GM23338 (cell line): ENCODE results near the gene SPINT3. TPM values are rescaled to one million over a fixed set of nuclear protein-coding genes. Genes with fewer than 3 reads are reported as not detected.

Experiments used
- ATAC-seq: fragments of 200-7000 bp; cut with Tn5 transposase; 3 replicates; pipeline ENCODE4 v1.9.1; 2020
- DNase-seq: peaks from one replicate; pipeline ENCODE4 v3.0.0-alpha.2; 2015; ENCODE audit warnings: low spot score
- H2AFZ ChIP-seq: fragments of 200-600 bp; sonication (generic); 2 replicates; pipeline ENCODE4 v1.8.0; 2016; ENCODE audit warnings: antibody characterized with exemption, mild to moderate bottlenecking, moderate library complexity
- H3F3A ChIP-seq: fragments of 200-600 bp; sonication (generic); replicated peaks from 2 replicates; pipeline ENCODE4 v1.8.0; 2017; ENCODE audit warnings: antibody characterized with exemption, mixed run types, low read depth
- H3K27ac ChIP-seq: fragments of 200-600 bp; sonication (generic); 2 replicates; pipeline ENCODE4 v1.6.1; 2016; ENCODE audit warnings: low read depth
- H3K27me3 ChIP-seq: fragments of 200-600 bp; sonication (generic); 2 replicates; pipeline ENCODE4 v1.8.0; 2016; ENCODE audit warnings: mild to moderate bottlenecking, mixed run types, moderate library complexity; ENCODE audit not compliant: insufficient read depth
- H3K36me3 ChIP-seq: fragments of 200-600 bp; sonication (generic); 2 replicates; pipeline ENCODE4 v1.8.0; 2016; ENCODE audit warnings: mild to moderate bottlenecking; ENCODE audit not compliant: insufficient read depth
- H3K4me1 ChIP-seq: fragments of 200-600 bp; sonication (generic); 2 replicates; pipeline ENCODE4 v1.8.0; 2016; ENCODE audit warnings: mild to moderate bottlenecking, moderate library complexity; ENCODE audit not compliant: insufficient read depth
- H3K4me2 ChIP-seq: fragments of 200-600 bp; sonication (generic); 2 replicates; pipeline ENCODE4 v1.7.1; 2017; ENCODE audit warnings: mixed run types
- H3K4me3 ChIP-seq: fragments of 200-600 bp; sonication (generic); 2 replicates; pipeline ENCODE4 v1.6.1; 2016; ENCODE audit warnings: mixed run types
- H3K79me2 ChIP-seq: fragments of 200-600 bp; sonication (generic); replicated peaks from 2 replicates; pipeline ENCODE4 v1.8.0; 2017; ENCODE audit warnings: mild to moderate bottlenecking; ENCODE audit not compliant: insufficient read depth
- H3K9me2 ChIP-seq: fragments of 200-600 bp; sonication (generic); 2 replicates; pipeline ENCODE4 v1.8.0; 2017; ENCODE audit not compliant: insufficient read depth
- H4K20me1 ChIP-seq: fragments of 200-600 bp; sonication (generic); replicated peaks from 2 replicates; pipeline ENCODE4 v1.8.0; 2017; ENCODE audit warnings: mild to moderate bottlenecking; ENCODE audit not compliant: insufficient read depth
- H3K27ac Mint-ChIP-seq: 2 replicates; pipeline ENCODE4 v1.8.0; 2020; ENCODE audit warnings: inconsistent platforms, mild to moderate bottlenecking, moderate library complexity, mixed read lengths
- H3K27me3 Mint-ChIP-seq: 3 replicates; pipeline ENCODE4 v1.8.0; 2022; ENCODE audit warnings: low read depth, mild to moderate bottlenecking, moderate library complexity, mixed read lengths, inconsistent platforms; ENCODE audit not compliant: insufficient read depth, poor library complexity
- H3K36me3 Mint-ChIP-seq: 3 replicates; pipeline ENCODE4 v1.8.0; 2021; ENCODE audit warnings: low read depth, mild to moderate bottlenecking, inconsistent platforms, moderate library complexity, mixed read lengths
- H3K4me1 Mint-ChIP-seq: 3 replicates; pipeline ENCODE4 v1.8.0; 2020; ENCODE audit warnings: mild to moderate bottlenecking, inconsistent platforms, mixed read lengths
- H3K4me3 Mint-ChIP-seq: 3 replicates; pipeline ENCODE4 v1.8.0; 2021; ENCODE audit warnings: moderate library complexity, mild to moderate bottlenecking, inconsistent platforms, mixed read lengths
- H3K9me3 Mint-ChIP-seq: 3 replicates; pipeline ENCODE4 v1.8.0; 2020; ENCODE audit warnings: moderate library complexity, mild to moderate bottlenecking, inconsistent platforms, mixed read lengths
- CREB1 ChIP-seq: fragments of 250-450 bp; sonication (Bioruptor Pico); IDR thresholded peaks from 2 replicates; pipeline ENCODE4 v1.5.0; 2020; ENCODE audit warnings: low read depth, mild to moderate bottlenecking, moderate library complexity
- CTCF ChIP-seq, 2 experiments: fragments of 200-600 bp in 1 of 2; sonication (generic) in 1 of 2; conservative IDR thresholded peaks; 2 replicates each; pipeline versions ENCODE4 v1.5.1 to v1.6.1; 2016 to 2017; ENCODE audit warnings: antibody characterized with exemption in 2 of 2, low read depth in 2 of 2, mild to moderate bottlenecking in 2 of 2, moderate library complexity in 1 of 2
- ETS1 ChIP-seq: IDR thresholded peaks from 2 replicates; pipeline ENCODE4 v1.6.1; 2016; ENCODE audit warnings: antibody characterized with exemption
- EZH2 ChIP-seq: fragments of 200-600 bp; sonication (generic); IDR thresholded peaks from one replicate; pipeline ENCODE4 v1.8.0; 2017; ENCODE audit warnings: antibody characterized with exemption, mild to moderate bottlenecking, low read depth; ENCODE audit not compliant: unreplicated experiment
- EZH2phosphoT487 ChIP-seq: fragments of 200-600 bp; sonication (generic); IDR thresholded peaks from one replicate; pipeline ENCODE4 v1.8.1; 2018; ENCODE audit warnings: antibody characterized with exemption; ENCODE audit not compliant: unreplicated experiment
- JUNB ChIP-seq: IDR thresholded peaks from one replicate; pipeline ENCODE4 v1.6.1; 2016; ENCODE audit warnings: antibody characterized with exemption; ENCODE audit not compliant: unreplicated experiment
- NANOG ChIP-seq: IDR thresholded peaks from 2 replicates; pipeline ENCODE4 v1.6.1; 2016; ENCODE audit warnings: antibody characterized with exemption, borderline replicate concordance
- POLR2AphosphoS5 ChIP-seq: IDR thresholded peaks from 2 replicates; pipeline ENCODE4 v1.6.1; 2016; ENCODE audit warnings: antibody characterized with exemption, low read depth
- REST ChIP-seq: IDR thresholded peaks from one replicate; pipeline ENCODE4 v1.6.1; 2018; ENCODE audit warnings: antibody characterized with exemption; ENCODE audit not compliant: unreplicated experiment
- STAT1 ChIP-seq: IDR thresholded peaks from one replicate; pipeline ENCODE4 v1.6.1; 2016; ENCODE audit warnings: antibody characterized with exemption; ENCODE audit not compliant: unreplicated experiment
- ZNF114 ChIP-seq: fragments of 250-450 bp; sonication (Bioruptor Pico); IDR thresholded peaks from 2 replicates; pipeline ENCODE4 v1.5.0; 2020; ENCODE audit warnings: mild to moderate bottlenecking, moderate library complexity
- polyA plus RNA-seq: library from polyadenylated mRNA; unstranded; fragments of >200 nt; fragmentation: Nextera tagmentation; extraction: Ambion mirVana; gene quantifications from 2 replicates; pipeline ENCODE4 v1.2.1, GENCODE V29; 2016
- total RNA-seq: library from RNA; depleted of rRNA; stranded (reverse); fragments of >200 nt; shearing (Covaris generic); gene quantifications from 2 replicates; pipeline ENCODE4 v1.2.3, GENCODE V29; 2014

SPINT3 gene
- total and polyA plus RNA-seq, 2 experiments from 2014 or later: not detected

- Histone ChIP-seq H3K27ac (no peak overlapping the region), H3K9me2 (peaks cover 6% of the 10 kb centered on the region; the same call in 1 of the 2 replicates), H4K20me1 (no peaks in the 10 kb centered on the region), H3K4me2 (no peak overlapping the region), H3K27me3 (no peaks in the 10 kb centered on the region), H3K4me1 (no peaks in the 10 kb centered on the region), H3K4me3 (no peak overlapping the region), H3F3A (no peaks in the 10 kb centered on the region), H3K36me3 (no peaks in the 10 kb centered on the region), H2AFZ (no peak overlapping the region), H3K79me2 (no peaks in the 10 kb centered on the region)
- no peak overlapping the region for H3K27ac Mint-ChIP-seq
- ATAC-seq (peak; percentile 84), DNase-seq (peak; percentile 72)
- no peak for TF ChIP-seq ZNF114 (CRISPR knock-in tag)
- TF ChIP-seq EZH2: no peak
- TF ChIP-seq CTCF (conservative IDR thresholded peaks at IDR 0.05; ENCODE audit: low read depth in 2 of 2): peak; percentile 62 to 65
- TF ChIP-seq ETS1: no peak
- no peaks in the 10 kb centered on the region; the same call in 2 of the 3 replicates for H3K4me1 Mint-ChIP-seq
- H3K36me3 Mint-ChIP-seq: no peaks in the 10 kb centered on the region
- no peak overlapping the region for H3K4me3 Mint-ChIP-seq
- no peaks in the 10 kb centered on the region for H3K27me3 Mint-ChIP-seq
- H3K9me3 Mint-ChIP-seq: no peaks in the 10 kb centered on the region
Measured at GRCh38 chr20:45538209-45538799, 22.9 kb upstream of the SPINT3 start.

GRCh38 chr20:45527294-45527693 lies 11.9 kb upstream of the SPINT3 start:
- H3K9me3 Mint-ChIP-seq: no peaks in the 10 kb centered on the region
- no peak overlapping the region for H3K27ac ChIP-seq
- no peaks in the 10 kb centered on the region for H3K4me1 ChIP-seq
- H3K4me3 Mint-ChIP-seq: no peak overlapping the region
- no peak overlapping the region for H3K27ac Mint-ChIP-seq
- no peak for DNase-seq
- no peak overlapping the region for H3K4me2 ChIP-seq
- no peaks in the 10 kb centered on the region for H3K36me3 Mint-ChIP-seq
- H2AFZ ChIP-seq: no peak overlapping the region
- no peak overlapping the region for H3K4me3 ChIP-seq
- H3K4me1 Mint-ChIP-seq: no peaks in the 10 kb centered on the region
- no peaks in the 10 kb centered on the region for H3K79me2 ChIP-seq
- ATAC-seq: no peak
- H3F3A ChIP-seq: no peaks in the 10 kb centered on the region
- H4K20me1 ChIP-seq: no peaks in the 10 kb centered on the region
- no peaks in the 10 kb centered on the region for H3K27me3 ChIP-seq
- no peaks in the 10 kb centered on the region for H3K36me3 ChIP-seq
- H3K27me3 Mint-ChIP-seq: peaks cover 2% of the 10 kb centered on the region
- no peaks in the 10 kb centered on the region for H3K9me2 ChIP-seq
- TF ChIP-seq ZNF114 (CRISPR knock-in tag): no peak
- no peak for TF ChIP-seq REST
- no peak for TF ChIP-seq POLR2AphosphoS5
- TF ChIP-seq EZH2: no peak
- no peak for TF ChIP-seq JUNB
- no peak for TF ChIP-seq NANOG
- TF ChIP-seq ETS1: no peak
- no peak for TF ChIP-seq STAT1
- no peak for TF ChIP-seq EZH2phosphoT487
- no peak for TF ChIP-seq CREB1 (CRISPR knock-in tag)
